CD8-positive, alpha-beta memory T cell (primary cell): Measurements from ENCODE around the gene AAR2. TPM values are rescaled to one million over a fixed set of nuclear protein-coding genes. Genes with fewer than 3 reads are reported as not detected.
A peak's percentile ranks its signal among the peaks of the same experiment; 100 is the strongest.

Source experiments
- CTCF ChIA-PET: fragments of 350-600 bp; sonication (Branson Sonifier 250); formaldehyde crosslinking; loops from one replicate; lab custom pipeline; 2021; ENCODE audit warnings: antibody characterized with exemption; lab: Charles Lee
- POLR2A ChIA-PET: fragments of 350-600 bp; sonication (Branson Sonifier 250); formaldehyde crosslinking; loops from one replicate; lab custom pipeline; 2021; ENCODE audit warnings: antibody characterized with exemption; lab: Charles Lee
- DNase-seq, 5 donors: peaks; one replicate each; pipeline versions ENCODE4 v3.0.0 to v3.0.0-alpha.2; 2020 to 2022; ENCODE audit warnings: mixed read lengths in 1 of 5
- H3K27ac ChIP-seq: one replicate; pipeline ENCODE4 v1.7.0; 2013; ENCODE audit warnings: low read depth, mild to moderate bottlenecking, low read length, moderate library complexity
- H3K27me3 ChIP-seq: 2 replicates; pipeline ENCODE4 v1.7.0; 2013; ENCODE audit warnings: low read length, mild to moderate bottlenecking; ENCODE audit not compliant: insufficient read depth, poor library complexity, severe bottlenecking
- H3K36me3 ChIP-seq: 2 replicates; pipeline ENCODE4 v1.7.0; 2013; ENCODE audit warnings: mild to moderate bottlenecking, low read length, moderate library complexity; ENCODE audit not compliant: insufficient read depth
- H3K4me1 ChIP-seq: 2 replicates; pipeline ENCODE4 v1.7.0; 2013; ENCODE audit warnings: mild to moderate bottlenecking, low read length, moderate library complexity; ENCODE audit not compliant: insufficient read depth
- H3K4me3 ChIP-seq: 2 replicates; pipeline ENCODE4 v1.7.0; 2013; ENCODE audit warnings: mild to moderate bottlenecking, low read length
- H3K9me3 ChIP-seq: 2 replicates; pipeline ENCODE4 v1.7.0; 2013; ENCODE audit warnings: mild to moderate bottlenecking, low read length
- H3K27ac Mint-ChIP-seq, 8 donors: one replicate each; pipeline ENCODE4 v1.8.0; 2020 to 2021; ENCODE audit warnings: mixed read lengths in 8 of 8, mild to moderate bottlenecking in 6 of 8, inconsistent platforms in 3 of 8, moderate library complexity in 3 of 8
- H3K27me3 Mint-ChIP-seq, 2 donors: one replicate each; pipeline ENCODE4 v1.8.0; 2020 to 2021; ENCODE audit warnings: mixed read lengths in 2 of 2, mild to moderate bottlenecking in 1 of 2, moderate library complexity in 1 of 2
- H3K36me3 Mint-ChIP-seq, 3 donors: one replicate each; pipeline ENCODE4 v1.8.0; 2020 to 2021; ENCODE audit warnings: mixed read lengths in 3 of 3, inconsistent platforms in 1 of 3, mild to moderate bottlenecking in 1 of 3
- H3K4me1 Mint-ChIP-seq, 3 donors: one replicate each; pipeline ENCODE4 v1.8.0; 2020 to 2021; ENCODE audit warnings: mixed read lengths in 3 of 3, inconsistent platforms in 1 of 3, mild to moderate bottlenecking in 1 of 3
- H3K4me3 Mint-ChIP-seq, 7 donors: one replicate each; pipeline ENCODE4 v1.8.0; 2020 to 2021; ENCODE audit warnings: mixed read lengths in 7 of 7, mild to moderate bottlenecking in 6 of 7, moderate library complexity in 4 of 7, inconsistent platforms in 2 of 7
- H3K9me3 Mint-ChIP-seq, 5 donors: one replicate each; pipeline ENCODE4 v1.8.0; 2020 to 2022; ENCODE audit warnings: mixed read lengths in 5 of 5, mild to moderate bottlenecking in 3 of 5, moderate library complexity in 2 of 5, inconsistent platforms in 1 of 5
- polyA plus RNA-seq: library from polyadenylated mRNA; unstranded; fragments of 300-500 nt; fragmentation: Illumina TruSeq; gene quantifications from one replicate; pipeline ENCODE4 v1.2.3, GENCODE V29; 2021
- total RNA-seq, 2 experiments: library from RNA; stranded (reverse); gene quantifications; one replicate each; pipeline ENCODE4 v1.2.3, GENCODE V29; 2021

The AAR2 gene
- total and polyA plus RNA-seq, 3 experiments from 2014 or later, result 32.1 to 38.2 (median 32.7) TPM

- no peaks in the 10 kb centered on the region for H3K4me1 ChIP-seq
- ChIA-PET CTCF (no interaction called here), POLR2A (no interaction called here)
- no peaks in the 10 kb centered on the region for H3K9me3 ChIP-seq
- no peaks in the 10 kb centered on the region for H3K27me3 ChIP-seq
- Mint-ChIP-seq H3K27ac (peak overlapping the region in 4 of 8 donors; percentile 1 to 47 (median 30)), H3K4me1 (peaks cover 28 to 42% (median 38%) of the 10 kb centered on the region in 3 donors), H3K27me3 (no peaks in the 10 kb centered on the region), H3K36me3 (peaks cover 5 to 88% (median 18%) of the 10 kb centered on the region in 3 donors), H3K9me3 (no peaks in the 10 kb centered on the region), H3K4me3 (no peak overlapping the region)
- no peak overlapping the region for H3K27ac ChIP-seq
- peaks cover 38% of the 10 kb centered on the region for H3K36me3 ChIP-seq
- DNase-seq, result no peak
- H3K4me3 ChIP-seq, result no peak overlapping the region
These were observed 16.2 kb downstream of the AAR2 start for GRCh38 chr20:36252511-36252910.

DNA sequence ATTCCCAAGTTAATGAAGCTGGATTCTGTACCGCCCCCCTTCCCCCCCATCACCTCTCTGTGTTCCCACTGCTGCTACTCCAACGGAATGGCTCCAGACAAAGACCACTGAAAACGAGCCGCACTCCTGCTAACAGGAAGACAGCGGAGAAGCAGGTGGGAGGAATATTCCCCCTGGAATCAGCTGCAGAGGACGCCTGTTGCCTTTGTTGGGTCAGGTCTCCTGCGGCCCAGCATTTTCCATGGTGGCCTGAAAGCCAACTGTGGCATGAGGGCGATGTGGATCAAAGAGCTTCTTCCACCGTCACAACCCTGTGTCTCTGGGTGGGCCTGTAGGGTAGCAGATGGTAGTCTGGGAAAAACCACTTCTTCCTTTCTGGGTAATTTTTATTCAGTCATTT, 16.8 kb downstream of the AAR2 start:
- H3K27me3 Mint-ChIP-seq, result no peaks in the 10 kb centered on the region
- ChIA-PET CTCF (no interaction called here), POLR2A (no interaction called here)
- H3K4me3 Mint-ChIP-seq, result peak overlapping the region in 1 of 7 donors; percentile 38
- peaks cover 25 to 37% (median 34%) of the 10 kb centered on the region in 3 donors for H3K4me1 Mint-ChIP-seq
- H3K36me3 ChIP-seq, result peaks cover 38% of the 10 kb centered on the region
- H3K27ac ChIP-seq, result no peak overlapping the region
- no peaks in the 10 kb centered on the region for H3K4me1 ChIP-seq
- peaks cover 1 to 85% (median 15%) of the 10 kb centered on the region in 3 donors for H3K36me3 Mint-ChIP-seq
- H3K9me3 Mint-ChIP-seq, result no peaks in the 10 kb centered on the region
- H3K9me3 ChIP-seq, result no peaks in the 10 kb centered on the region
- no peaks in the 10 kb centered on the region for H3K27me3 ChIP-seq
- H3K4me3 ChIP-seq, result no peak overlapping the region
- no peak for DNase-seq
- no peak overlapping the region for H3K27ac Mint-ChIP-seq

- DNase-seq, result no peak
- no peak overlapping the region for H3K27ac ChIP-seq
- ChIA-PET CTCF (no interaction called here), POLR2A (no interaction called here)
- H3K27me3 ChIP-seq, result no peaks in the 10 kb centered on the region
- Mint-ChIP-seq H3K36me3 (peaks cover 0 to 77% (median 11%) of the 10 kb centered on the region in 3 donors), H3K27ac (no peak overlapping the region), H3K4me1 (peaks cover 20 to 27% (median 24%) of the 10 kb centered on the region in 3 donors), H3K4me3 (no peak overlapping the region), H3K9me3 (no peaks in the 10 kb centered on the region), H3K27me3 (no peaks in the 10 kb centered on the region)
- no peak overlapping the region for H3K4me3 ChIP-seq
- H3K4me1 ChIP-seq, result no peaks in the 10 kb centered on the region
- H3K36me3 ChIP-seq, result peaks cover 31% of the 10 kb centered on the region
- H3K9me3 ChIP-seq, result no peaks in the 10 kb centered on the region
These were observed 17.8 kb downstream of the AAR2 start for GRCh38 chr20:36254076-36254475.

DNA sequence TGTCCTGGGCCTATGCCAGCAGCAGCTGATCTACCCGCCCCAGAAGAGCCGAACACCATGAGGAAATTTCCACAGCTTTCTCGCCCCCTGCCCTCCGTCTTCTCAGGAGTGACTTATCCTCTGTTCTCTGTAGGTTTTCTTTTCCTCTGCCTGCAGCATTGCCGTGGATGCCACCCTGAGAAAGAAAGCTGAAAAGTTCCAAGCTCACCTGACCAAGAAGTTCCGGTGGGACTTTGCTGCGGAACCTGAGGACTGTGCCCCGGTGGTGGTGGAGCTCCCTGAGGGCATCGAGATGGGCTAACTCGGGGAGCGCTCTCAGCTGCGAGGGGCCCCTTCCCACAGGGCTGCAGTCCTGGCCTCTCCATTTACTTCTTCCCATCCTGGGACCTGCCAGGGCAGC, 19.2 kb downstream of the AAR2 start:
- no peak for DNase-seq
- Mint-ChIP-seq H3K36me3 (peaks cover 0 to 66% (median 7%) of the 10 kb centered on the region in 3 donors), H3K4me3 (no peak overlapping the region), H3K27me3 (no peaks in the 10 kb centered on the region), H3K9me3 (no peaks in the 10 kb centered on the region), H3K27ac (no peak overlapping the region), H3K4me1 (peaks cover 12 to 17% (median 15%) of the 10 kb centered on the region in 3 donors)
- Histone ChIP-seq H3K36me3 (peaks cover 29% of the 10 kb centered on the region), H3K4me1 (no peaks in the 10 kb centered on the region), H3K27ac (no peak overlapping the region), H3K27me3 (no peaks in the 10 kb centered on the region), H3K9me3 (no peaks in the 10 kb centered on the region), H3K4me3 (no peak overlapping the region)
- ChIA-PET POLR2A (no interaction called here), CTCF (no interaction called here)

DNA sequence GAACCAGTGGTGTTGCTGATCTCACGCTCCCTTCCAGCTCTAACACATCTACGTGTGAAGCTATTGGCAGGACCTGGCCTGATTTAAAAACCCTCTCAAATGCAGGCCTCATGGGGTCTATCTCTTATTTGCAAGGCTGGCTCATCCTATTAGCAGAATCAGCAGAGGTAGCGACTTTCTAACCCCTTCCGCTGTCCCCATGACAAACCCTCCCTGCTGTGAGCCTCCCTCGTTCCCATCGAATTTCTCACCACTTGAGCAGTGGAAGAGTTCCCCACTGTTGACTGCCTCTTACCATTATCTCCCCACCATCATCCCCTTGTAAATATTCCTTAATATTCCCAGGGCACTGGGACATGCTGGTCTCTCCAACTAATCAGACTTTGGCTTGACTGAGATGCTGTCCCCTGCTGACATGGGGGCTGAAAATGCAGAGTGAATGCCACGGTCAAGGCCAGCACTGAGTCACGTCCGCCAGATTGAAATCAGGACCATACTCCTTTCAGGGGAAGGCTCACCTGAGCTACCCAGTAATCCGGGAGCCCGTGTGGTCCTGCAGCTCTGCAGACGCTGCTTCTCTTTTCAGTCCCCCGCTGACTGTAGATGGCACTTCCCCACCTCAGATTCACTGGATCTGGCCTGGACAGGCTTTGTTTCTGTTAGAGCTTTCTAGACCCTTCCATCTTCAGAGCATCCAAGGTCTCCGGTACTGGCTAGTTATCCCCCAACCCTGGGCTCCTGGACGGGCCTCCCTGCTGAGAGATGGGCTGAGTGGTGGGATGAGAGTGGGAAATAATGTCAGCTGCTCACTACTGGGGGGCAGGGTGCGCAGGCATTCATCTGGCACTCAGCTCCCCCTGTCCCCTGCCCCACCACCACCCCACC, 23.1 kb downstream of the AAR2 start:
- CTCF ChIA-PET, result no interaction called here

DNA sequence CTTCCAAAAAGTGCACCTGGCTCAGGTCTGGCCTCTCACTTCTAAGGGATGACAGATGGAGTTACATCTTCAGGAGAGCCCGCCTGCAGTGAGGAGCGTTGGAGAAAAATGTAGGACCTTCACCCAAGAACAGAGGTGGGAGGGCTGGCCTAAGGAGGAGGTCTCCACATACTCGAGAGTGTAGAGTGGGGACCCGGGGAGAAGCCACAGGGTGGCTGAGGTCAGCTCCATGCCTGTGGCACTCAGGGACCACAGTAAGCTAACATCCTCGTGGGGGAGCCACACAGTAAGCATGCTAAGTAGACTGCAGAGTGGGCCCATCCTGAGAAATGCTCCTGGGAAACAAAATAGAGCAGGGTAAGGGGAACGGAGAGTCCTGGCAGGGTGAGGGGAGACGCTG, 24.0 kb downstream of the AAR2 start:
- CTCF ChIA-PET, result no interaction called here
- peaks cover 0 to 3% of the 10 kb centered on the region in 2 donors for H3K27me3 Mint-ChIP-seq

More for the DNA sequence above, 23.1 kb downstream of the AAR2 start:
- Mint-ChIP-seq H3K27ac (no peak overlapping the region), H3K4me3 (no peak overlapping the region), H3K4me1 (no peaks in the 10 kb centered on the region), H3K9me3 (no peaks in the 10 kb centered on the region), H3K27me3 (peaks cover 0 to 2% of the 10 kb centered on the region in 2 donors), H3K36me3 (peaks cover 0 to 32% (median 0%) of the 10 kb centered on the region in 3 donors)
- H3K4me1 ChIP-seq, result no peaks in the 10 kb centered on the region
- POLR2A ChIA-PET, result no interaction called here
- H3K9me3 ChIP-seq, result no peaks in the 10 kb centered on the region
- H3K27me3 ChIP-seq, result no peaks in the 10 kb centered on the region
- H3K27ac ChIP-seq, result no peak overlapping the region
- H3K36me3 ChIP-seq, result peaks cover 9% of the 10 kb centered on the region
- H3K4me3 ChIP-seq, result no peak overlapping the region
- DNase-seq, result no peak

GRCh38 chr20:36261389-36262105, 25.3 kb downstream of the AAR2 start:
- no peak for DNase-seq
- Mint-ChIP-seq H3K9me3 (no peaks in the 10 kb centered on the region), H3K36me3 (peaks cover 0 to 12% (median 0%) of the 10 kb centered on the region in 3 donors), H3K27me3 (peaks cover 0 to 3% of the 10 kb centered on the region in 2 donors), H3K27ac (peak overlapping the region in 1 of 8 donors; percentile 26), H3K4me3 (no peak overlapping the region), H3K4me1 (no peaks in the 10 kb centered on the region)
- no peak overlapping the region for H3K27ac ChIP-seq
- ChIA-PET CTCF (no interaction called here), POLR2A (no interaction called here)
- H3K9me3 ChIP-seq, result no peaks in the 10 kb centered on the region
- H3K36me3 ChIP-seq, result peaks cover 5% of the 10 kb centered on the region
- H3K4me3 ChIP-seq, result no peak overlapping the region
- no peaks in the 10 kb centered on the region for H3K4me1 ChIP-seq
- no peaks in the 10 kb centered on the region for H3K27me3 ChIP-seq

More for the DNA sequence above, 24.0 kb downstream of the AAR2 start:
- Histone ChIP-seq H3K36me3 (peaks cover 9% of the 10 kb centered on the region), H3K4me3 (no peak overlapping the region), H3K4me1 (no peaks in the 10 kb centered on the region), H3K9me3 (no peaks in the 10 kb centered on the region), H3K27ac (no peak overlapping the region), H3K27me3 (no peaks in the 10 kb centered on the region)
- H3K9me3 Mint-ChIP-seq, result no peaks in the 10 kb centered on the region
- H3K27ac Mint-ChIP-seq, result peak overlapping the region in 1 of 8 donors; percentile 18
- H3K4me1 Mint-ChIP-seq, result no peaks in the 10 kb centered on the region
- POLR2A ChIA-PET, result no interaction called here
- peaks cover 0 to 24% (median 0%) of the 10 kb centered on the region in 3 donors for H3K36me3 Mint-ChIP-seq
- H3K4me3 Mint-ChIP-seq, result no peak overlapping the region
- DNase-seq, result no peak

- H3K4me3 ChIP-seq, result no peak overlapping the region
- DNase-seq, result no peak
- no peak overlapping the region for H3K27ac ChIP-seq
- no peaks in the 10 kb centered on the region for H3K9me3 Mint-ChIP-seq
- peaks cover 0 to 4% (median 0%) of the 10 kb centered on the region in 3 donors for H3K36me3 Mint-ChIP-seq
- H3K4me3 Mint-ChIP-seq, result no peak overlapping the region
- no peaks in the 10 kb centered on the region for H3K36me3 ChIP-seq
- no peaks in the 10 kb centered on the region for H3K4me1 ChIP-seq
- H3K27me3 ChIP-seq, result no peaks in the 10 kb centered on the region
- ChIA-PET POLR2A (no interaction called here), CTCF (no interaction called here)
- no peaks in the 10 kb centered on the region for H3K4me1 Mint-ChIP-seq
- H3K27me3 Mint-ChIP-seq, result peaks cover 0 to 3% of the 10 kb centered on the region in 2 donors
- H3K9me3 ChIP-seq, result no peaks in the 10 kb centered on the region
- no peak overlapping the region for H3K27ac Mint-ChIP-seq
These were observed 26.2 kb downstream of the AAR2 start for GRCh38 chr20:36262440-36262839.
